Raji (cell line): ENCODE measurements around the gene ANKRD11.

Experiments
- POLR2A ChIP-seq: IDR thresholded peaks from 2 replicates; pipeline ENCODE4 v1.6.1; 2011; ENCODE audit warnings: low read depth, low read length, control low read depth; ENCODE audit not compliant: insufficient read depth

Gene ANKRD11

DNA sequence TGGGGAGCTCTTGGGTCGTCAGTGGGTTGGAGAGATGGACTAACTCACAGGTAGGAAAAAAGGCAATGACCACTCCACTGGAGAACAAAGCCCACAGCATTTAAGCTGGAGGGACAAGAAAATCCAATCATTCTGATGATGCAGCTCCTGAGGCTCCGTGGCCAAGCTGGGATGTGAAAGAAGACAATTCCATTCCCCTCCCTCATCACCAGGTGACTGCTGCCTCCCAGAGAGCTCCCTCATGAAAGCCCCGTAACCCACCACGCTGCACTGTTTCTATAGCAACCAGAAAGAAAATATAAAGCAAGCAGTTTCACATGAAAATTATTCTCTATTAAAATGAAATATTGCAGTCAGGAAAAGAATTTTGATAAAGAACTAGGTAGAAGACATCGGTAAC is 15.2 kb downstream of the ANKRD11 start:
- TF ChIP-seq POLR2A: no peak

DNA sequence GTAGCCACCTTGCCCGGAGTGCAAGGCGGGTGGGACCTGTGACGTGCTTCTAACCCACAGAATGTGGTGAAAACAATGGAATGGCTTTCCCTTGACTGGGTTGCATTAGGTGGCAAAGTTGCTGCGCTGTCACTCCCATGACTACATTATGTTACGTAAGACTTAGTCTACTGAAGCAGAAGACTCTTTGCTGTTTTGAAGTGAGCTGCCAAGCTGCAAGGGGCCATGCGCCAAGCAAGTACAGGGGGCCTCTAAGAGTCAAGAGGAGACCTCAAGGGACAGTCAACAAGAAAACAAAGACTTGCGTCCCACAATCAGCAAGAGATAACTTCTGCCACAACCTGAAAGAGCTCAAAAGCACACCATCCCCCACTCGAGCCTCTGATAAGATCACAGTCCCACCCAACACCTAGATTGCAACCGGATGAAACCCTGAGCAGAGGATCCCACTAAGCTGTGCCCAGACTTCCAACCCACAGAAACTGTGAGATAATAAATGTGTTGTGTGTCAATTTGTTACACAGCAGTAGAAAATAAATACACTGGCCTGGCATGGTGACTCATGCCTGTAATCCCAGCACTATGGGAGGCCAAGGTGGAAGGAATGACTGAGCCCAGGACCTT is 16.5 kb downstream of the ANKRD11 start:
- TF ChIP-seq POLR2A: no peak

DNA sequence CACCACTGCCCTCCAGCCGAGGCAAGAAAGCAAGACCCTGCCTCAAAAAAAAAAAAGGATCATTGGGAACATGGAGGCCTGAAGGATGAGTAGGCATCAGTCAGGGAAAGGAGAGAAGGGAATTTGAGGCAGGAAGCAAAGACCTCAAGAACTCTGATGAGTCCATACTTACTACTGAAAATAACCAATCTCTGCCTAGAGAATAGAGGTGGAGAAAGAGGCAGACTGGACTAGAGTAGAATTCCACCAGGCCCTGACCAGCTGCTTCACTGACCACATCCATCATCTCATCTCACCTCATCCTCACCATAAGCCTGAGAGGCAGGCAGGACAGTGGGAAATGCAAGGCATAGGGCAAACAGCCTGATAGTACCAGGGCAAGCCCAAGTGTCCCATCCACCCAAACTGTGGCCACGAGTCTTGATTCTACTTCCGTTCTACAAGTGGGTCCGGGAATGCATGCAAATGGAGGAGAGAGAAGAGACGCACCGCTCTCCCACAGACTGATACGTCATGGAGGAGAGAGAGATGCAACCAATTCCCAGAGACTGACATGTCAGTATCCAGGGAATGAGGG is 17.1 kb downstream of the ANKRD11 start:
- no peak for TF ChIP-seq POLR2A

DNA sequence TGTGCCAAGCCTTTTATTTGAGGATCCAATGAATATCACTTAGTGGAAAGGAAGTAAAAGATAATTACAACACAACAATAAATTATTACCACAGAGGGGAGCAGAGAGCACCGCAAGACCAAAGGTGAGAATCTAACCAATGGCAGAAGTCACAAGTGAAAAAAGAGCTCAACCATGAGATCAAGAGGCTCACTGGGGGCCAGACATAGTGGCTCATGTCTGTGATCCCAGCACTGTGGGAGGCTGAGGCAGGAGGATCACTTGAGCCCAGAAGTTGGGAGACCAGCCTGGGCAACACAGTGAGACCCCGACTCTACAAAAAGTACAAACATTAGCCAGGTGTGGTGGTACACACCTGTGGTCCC is 17.7 kb downstream of the ANKRD11 start:
- TF ChIP-seq POLR2A: no peak

DNA sequence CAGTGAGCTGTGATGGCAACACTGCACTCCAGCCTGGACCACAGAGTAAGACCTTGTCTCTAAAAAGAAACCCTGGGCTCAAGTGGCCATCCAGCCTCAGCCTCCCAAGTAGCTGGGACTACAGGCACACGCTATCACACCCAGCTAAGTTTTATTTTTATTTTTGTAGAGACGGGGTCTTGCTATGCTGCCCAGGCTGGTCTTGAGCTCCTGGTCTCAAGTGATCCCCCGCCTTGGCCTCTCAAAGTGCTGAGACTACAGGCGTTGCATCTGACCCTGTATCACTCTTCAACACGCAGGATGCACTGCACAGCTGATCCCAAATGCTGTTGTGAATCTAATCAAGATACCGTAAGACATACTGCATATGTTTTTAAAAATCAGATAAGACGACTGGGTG is 23.0 kb downstream of the ANKRD11 start:
- no peak for TF ChIP-seq POLR2A

DNA sequence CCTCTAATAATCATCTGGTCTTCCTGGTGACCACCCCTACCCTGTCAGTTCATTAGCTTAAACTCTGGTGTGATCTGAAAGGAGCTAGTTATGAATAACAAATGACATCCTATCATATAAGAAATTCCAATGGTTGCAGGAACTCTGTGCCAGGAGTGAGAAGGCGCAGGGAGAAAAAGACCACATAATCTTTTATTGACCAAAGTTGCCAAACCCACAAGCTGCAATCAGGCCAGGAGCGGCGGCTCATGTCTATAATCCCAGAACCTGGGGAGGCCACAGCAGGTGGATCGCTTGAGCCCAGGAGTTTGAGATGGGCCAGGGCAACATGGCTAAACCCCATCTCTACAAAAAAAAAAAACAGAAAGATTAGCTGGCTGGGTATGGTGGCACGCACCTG is 23.4 kb downstream of the ANKRD11 start:
- TF ChIP-seq POLR2A: no peak

DNA sequence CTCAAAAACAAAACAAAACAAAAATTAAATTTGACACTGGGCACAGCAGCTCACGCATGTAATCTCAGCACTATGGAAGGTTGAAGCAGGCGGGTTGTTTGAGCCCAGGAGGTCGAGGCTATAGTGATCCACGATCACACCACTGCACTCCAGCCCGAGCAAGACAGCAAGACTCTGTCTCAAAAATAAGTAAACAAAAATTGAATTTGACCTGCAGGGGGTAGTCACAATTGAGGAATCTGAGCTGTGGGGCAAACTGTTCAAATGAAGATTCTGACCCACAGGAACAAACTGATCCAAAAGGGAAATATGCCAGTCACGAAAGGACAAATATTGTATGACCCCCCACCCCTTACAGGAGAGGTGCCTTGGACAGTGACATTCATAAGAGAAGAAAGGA is 29.8 kb downstream of the ANKRD11 start:
- no peak for TF ChIP-seq POLR2A

DNA sequence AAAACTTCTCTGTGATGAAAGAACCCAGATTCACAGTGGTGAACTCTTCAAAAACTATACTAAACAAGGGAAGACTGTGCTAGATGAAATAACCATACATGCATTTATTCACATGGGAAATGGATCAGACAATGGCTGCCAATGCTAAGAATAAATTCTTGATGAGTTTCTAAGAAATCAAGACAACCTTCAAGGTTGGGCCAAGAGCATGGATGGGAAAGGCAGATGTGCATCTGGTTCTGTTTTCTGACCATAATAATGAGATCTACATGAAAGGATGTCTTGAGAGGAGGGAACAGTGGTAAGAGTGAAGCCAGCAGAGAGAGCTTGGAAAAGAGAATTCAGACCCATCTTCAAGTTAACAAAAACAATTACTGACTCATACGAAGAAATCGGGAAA is 31.4 kb downstream of the ANKRD11 start:
- no peak for TF ChIP-seq POLR2A

DNA sequence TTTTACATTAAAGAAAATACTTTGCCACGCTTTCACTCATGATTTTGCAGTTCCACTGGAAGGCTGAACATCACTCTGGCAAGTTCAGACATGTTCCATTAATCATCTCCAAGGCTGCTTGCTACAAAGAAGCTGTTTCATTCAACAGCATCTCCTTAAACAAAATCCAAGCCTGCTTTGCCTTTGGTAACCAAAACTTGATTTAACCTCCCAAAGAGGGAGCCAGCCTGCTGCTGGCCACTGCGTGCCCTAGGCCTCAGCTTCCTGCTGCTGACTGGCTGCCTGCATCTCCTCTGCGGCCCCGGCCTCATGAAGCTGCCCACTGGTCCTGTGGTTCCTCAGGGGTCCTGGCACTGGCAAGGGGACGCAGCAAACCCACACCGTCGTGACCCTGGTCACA is 31.8 kb downstream of the ANKRD11 start:
- no peak for TF ChIP-seq POLR2A

DNA sequence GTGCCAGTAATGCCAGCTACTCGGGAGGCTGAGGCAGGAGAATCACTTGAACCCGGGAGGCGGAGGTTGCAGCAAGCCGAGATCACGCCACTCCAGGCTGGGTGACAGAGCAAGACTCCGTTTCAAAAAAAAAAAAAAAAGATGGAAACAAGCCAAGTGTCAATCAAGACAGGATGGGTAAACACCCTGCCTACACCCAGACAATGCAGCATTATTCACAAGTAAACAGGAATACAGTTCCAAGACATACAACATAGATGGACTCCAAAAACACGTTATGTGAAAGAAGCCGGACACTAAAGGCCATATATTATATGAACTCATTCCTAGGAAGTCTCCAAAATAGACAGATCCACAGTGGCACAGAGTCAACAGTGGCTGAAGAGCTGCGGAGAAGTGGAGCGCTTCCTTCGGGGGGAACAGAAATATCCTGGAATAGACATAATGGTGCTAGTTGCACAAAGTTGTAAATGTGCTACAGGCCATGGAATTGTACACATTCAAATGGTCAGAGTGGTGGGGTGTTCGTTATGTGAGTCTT is 33.9 kb downstream of the ANKRD11 start:
- no peak for TF ChIP-seq POLR2A

DNA sequence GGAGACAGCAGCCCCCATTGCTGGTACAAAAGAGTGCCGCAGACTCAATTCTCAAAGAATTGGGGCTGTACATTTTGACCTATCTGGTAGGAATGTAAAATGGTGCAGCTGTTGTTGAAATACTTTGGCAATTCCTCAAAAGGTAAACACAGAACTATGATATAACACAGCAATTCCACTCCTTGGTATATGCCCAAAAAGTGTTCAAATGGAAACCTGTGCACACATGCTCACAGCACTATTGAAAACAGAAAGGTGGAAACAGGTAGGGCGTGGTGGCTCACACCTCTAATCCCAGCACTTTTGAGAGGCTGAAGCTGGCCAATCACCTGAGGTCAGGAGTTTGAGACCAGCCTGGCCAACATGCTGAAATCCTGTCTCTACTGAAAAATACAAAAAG is 34.7 kb downstream of the ANKRD11 start:
- no peak for TF ChIP-seq POLR2A

DNA sequence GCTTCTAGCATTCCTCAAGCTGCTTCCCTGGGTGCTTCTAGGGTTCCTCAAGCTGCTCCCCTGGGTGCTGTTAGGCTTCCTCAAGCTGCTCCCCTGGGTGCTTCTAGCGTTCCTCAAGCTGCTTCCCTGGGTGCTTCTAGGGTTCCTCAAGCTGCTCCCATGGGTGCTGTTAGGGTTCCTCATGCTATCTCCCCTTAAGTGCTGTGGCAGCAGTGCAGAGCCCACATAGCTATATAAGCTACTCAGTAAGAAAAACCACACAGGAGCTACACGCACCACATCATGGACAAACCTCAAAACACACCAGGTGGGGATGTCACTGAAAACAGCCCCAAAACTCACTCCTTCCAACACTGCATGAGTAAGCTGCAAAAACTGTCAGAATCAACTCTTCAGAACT is 35.2 kb downstream of the ANKRD11 start:
- no peak for TF ChIP-seq POLR2A

DNA sequence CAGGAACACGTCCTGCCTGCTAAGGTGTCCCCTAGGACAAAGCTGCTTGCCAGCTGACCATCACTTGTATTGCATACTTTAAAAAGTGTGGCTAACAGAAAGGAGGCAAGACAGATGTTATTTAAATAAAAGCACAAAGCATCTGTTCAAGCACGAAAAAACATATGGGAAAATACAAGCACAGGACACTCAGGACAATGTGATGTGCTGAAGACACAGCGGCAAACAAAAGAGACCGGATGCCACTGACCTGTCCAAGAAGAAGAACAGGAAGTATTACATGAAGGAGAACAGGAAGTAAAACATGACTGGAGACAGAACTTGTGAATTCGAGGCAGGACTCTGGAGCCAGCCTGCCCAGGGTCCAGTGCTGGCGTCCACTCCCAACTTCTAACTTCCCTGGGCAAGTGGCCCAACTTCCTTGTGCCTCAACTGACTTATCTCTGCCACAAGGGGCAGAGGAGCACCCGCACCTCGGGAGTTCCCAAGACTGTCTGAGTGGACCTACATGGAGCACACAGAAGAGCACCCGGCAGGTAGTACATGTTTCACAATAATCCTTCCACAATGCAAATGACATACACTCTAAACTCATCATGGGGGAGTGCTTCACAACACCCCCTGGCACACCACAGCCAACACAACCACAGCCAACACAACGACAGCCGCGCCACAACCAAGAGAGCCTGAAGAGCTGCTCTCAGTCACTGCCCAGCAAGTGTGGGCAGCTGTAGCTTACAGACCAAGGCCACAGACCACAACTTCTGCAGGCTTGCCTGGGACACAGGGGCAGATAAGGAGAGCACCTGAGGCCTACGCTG is 36.6 kb downstream of the ANKRD11 start:
- no peak for TF ChIP-seq POLR2A

DNA sequence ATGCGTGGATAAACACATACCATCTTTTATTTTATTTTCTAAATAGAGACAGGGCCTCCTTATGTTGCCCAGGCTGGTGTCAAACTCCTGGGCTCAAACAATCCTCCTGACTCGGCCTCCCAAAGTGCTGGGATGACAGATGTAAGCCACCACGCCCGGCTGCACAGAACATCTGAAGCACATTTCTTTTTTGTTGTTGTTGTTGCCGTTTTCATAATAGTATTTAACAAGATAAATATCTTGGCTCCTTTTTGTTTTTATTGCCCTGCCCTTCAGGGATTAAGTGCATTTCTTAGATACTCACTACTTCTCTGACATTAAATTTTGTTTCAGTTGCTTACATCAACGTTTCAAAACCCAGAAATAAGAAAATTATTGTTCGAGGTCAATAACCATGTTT is 37.4 kb downstream of the ANKRD11 start:
- TF ChIP-seq POLR2A: no peak

DNA sequence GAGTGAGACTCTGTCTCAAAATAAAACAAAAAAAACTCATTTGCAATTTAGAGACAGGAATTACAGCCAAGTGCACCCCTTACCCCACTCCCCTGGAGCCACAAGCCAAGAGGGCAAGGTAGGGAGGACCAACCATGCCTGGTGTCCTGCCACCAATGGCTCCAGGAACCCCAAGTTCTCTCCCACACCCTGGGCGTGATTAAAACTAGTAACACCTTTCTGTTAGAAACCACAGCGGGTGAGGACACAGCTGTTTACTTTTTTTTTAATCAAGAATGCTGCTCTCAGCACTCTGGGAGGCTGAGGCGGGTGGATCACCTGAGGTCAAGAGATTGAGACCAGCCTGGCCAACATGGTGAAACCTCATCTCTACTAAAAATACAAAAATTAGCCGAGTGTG is 38.1 kb downstream of the ANKRD11 start:
- TF ChIP-seq POLR2A: no peak

DNA sequence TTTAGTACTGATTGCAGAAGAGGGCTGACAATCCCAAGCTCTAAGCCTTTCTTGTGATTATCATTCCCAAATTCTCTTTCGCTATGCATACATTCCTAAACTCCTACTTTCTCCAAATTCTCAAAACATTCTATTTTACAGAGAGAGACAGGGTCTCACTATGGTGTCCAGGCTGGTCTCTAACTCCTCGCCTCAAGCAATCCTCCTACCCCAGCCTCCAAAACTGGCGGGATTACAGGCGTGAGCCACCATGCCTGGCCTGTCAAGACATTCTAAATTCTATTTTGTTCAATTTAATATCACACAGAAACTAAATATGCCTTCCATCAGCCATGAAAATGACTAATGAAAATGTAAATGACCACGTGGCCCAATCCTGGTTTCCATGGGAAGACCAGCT is 39.8 kb downstream of the ANKRD11 start:
- no peak for TF ChIP-seq POLR2A
